A172 (cell line): ENCODE measurements around the gene ALG1. TPM values are rescaled to one million over a fixed set of nuclear protein-coding genes. Genes with fewer than 3 reads are reported as not detected.
"Not testable (repeated sequence)": the region's sequence is repeated elsewhere in the genome, so short reads cannot be mapped to it uniquely, and the experiment has no call there.

ENCODE experiments used
- DNase-seq: peaks from one replicate; pipeline ENCODE4 v3.0.0-alpha.2; 2015; ENCODE audit warnings: low spot score
- total RNA-seq: library from RNA; depleted of rRNA; stranded (reverse); fragments of >200 nt; shearing (Covaris generic); gene quantifications from 2 replicates; pipeline ENCODE4 v1.2.3, GENCODE V29; 2014; rRNA removed

ALG1 gene
- total RNA-seq, 1 experiment from 2014 or later: 48.8 TPM

DNA sequence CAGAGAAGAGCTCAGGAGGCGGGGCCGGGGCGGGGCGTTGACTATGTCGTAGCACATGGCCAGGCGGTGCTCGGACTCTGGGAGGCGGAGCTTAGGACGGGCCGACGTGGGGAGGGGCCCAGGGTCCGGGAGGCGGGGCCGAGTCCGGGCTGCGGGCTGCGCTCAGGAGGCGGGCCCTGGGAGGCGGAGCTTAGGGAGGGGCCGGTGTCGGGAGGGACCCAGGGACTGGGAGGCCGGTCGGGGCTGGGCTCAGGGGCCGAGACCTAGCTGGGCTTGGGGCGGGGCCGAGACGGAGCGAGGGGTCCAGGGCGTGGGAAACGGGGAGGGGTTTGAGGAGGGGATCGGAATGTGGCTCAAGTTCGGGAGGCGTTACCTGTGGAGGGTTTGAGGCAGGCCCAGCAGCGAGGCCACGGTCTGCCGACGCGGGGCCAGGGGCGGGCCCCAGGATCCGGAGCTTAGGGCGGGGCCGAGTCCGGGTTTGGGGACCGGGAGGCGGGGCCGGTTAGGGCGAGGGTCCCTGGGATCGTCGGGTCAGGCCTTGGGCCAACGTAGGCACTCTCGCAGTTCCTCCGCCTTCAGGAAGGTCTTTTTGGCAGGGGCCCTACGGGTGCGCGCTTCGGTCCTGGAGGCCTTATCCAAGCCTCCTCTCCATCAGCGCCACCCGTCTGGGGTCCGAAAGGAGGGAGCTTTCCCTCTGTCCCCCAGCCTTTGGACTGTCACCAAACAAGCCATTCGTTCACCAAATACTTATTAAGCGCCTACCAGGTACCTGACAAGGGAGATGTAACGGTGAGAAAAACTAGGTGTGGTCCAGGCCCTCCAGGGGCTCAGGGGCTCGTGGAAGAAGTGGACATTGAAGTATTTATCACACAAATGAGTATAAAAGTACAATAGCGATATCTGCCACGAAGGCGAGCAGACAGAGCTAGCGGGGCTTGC lies 26.8 kb downstream of the ALG1 start:
- peak; percentile 38 for DNase-seq

DNA sequence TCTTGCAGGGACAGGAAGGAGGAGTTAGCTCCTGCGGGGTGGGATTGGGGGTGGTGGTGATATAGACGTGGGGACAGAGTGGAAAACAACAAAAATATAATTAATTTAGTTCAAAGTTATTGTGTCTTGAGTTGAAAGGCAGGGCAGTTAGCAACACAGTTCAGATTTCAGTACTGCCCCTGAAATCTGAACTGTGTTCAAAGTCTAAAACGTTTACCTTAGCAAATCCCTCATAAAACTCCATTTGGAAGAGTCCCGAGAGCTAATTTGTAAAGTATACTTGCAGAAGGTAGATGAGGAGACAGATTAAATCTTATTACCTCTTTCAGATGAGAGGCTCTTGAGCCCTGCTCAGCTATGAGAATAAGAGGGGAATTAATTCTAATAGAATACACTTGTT lies 27.5 kb downstream of the ALG1 start:
- DNase-seq: not testable (repeated sequence)

DNA sequence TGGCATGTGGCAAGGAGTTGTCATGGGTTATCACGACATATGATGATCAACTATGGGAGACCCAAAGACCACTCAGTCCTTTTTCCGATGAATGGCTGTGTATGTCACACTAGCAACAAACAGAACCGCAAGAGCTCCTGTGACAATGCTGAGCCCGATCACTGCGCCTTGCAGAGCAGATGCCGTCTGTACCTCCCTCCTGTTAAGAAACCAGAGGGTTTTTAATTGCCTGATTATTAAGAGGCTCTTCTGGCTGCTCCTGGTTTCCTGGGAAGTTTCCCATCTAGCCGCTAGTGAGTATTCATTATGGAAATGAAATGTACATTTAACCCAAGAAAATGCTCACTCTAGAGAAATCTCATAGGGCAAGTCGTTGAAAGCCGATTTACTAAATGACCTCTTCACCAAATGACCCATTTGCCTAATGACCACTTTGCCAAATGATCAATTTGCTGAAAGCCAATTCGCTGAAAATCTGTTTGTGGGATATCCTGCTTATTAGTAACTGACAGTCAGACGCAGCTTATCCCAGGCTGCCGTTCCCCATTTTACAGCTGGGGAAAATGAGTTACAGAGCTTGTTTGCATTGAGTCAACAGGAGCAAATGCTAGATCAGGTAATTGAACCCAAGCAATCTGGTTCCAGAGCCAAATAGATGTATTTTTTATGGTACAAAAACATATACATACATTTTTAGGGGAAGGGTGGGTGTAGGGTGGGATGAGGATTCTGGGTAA lies 31.8 kb downstream of the ALG1 start:
- not testable (repeated sequence) for DNase-seq

DNA sequence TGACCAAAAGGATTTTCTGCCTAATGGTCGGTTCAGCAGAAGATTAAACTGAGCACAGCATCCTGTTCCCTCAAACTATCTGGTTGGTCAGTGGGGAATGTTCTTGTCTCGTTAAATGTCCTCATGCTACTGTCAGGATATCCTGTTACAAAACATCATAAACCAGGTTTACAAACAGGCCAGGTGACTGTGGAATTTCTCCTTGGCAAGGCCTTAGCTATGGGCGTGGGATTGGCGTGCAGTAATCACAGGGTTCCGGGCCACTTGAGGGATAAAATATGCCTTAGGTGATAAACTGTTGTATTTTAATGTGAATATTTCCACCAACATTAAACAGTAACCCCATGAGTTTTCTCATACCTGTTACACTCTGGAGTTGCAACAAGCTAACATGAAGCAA lies 33.4 kb downstream of the ALG1 start:
- DNase-seq: not testable (repeated sequence)

DNA sequence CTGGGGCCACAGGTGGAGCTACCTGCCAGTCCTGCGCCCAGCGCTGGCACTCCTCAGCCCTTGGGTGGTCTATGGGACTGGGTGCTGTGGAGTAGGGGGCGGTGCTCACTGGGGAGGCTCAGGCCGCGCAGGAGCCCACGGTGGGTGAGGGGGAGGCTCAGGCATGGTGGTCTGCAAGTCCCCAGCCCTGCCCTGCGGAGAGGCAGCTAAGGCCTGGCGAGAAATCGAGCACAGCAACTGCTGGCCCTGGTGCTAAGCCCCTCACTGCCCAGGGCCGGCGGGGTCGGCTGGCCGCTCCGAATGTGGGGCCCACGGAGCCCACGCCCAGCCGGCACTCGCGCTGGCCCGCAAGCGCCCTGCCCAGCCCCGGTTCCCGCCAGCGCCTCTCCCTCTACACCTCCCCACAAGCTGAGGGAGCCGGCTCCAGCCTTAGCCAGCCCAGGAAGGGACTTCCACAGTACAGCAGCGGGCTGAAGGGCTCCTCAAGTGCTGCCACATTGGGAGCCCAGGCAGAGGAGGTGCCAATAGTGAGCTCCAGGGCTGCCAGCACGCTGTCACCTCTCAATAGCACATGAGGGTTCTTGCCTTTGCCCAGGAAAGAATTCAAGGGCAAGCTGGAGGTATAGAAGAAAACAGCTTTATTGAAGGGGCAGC lies 37.0 kb downstream of the ALG1 start:
- DNase-seq: no peak

DNA sequence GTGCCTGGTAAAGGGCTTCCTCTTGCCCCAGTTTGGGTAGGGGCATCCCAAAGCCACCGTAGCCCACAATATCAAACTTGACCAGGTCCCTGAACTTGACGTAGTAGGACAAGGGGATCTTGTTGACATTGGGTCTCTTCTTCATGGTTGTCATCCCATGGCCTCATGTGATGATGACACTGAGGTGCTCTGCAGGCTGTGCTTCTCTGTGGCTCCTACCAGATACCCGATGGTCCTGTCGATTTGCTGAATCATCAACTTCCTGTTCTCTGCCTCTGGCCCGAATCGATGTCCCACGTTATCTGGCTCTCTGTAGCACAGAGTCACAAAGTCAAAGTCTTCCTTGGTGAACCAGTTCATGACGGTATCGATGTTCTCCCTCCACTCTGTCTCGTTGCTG lies 39.3 kb downstream of the ALG1 start:
- DNase-seq: not testable (repeated sequence)

DNA sequence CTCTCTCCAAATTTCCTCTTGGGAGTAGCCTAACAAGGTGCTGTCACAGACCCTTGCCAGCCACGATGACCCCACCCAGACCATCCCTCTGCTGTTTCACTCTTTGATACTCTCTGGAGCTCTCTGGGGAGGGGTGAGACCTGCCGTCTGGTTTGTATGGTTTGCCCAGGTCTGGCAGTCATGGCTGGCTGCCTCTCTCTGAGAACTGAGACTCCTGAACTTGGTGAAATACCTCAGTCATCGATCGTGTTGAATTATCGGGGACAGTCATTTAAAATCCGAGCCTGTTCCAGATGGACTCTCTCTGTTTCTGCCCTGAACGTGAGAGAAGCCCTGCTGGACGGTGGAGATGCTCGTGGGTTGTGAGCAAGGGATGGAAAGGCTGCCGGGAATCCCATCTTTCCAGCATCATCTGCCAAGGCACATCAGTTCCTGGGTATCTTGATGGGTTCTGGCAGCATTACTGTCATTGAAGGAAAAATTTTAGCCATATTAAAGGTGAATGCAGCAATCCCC lies 45.2 kb downstream of the ALG1 start:
- DNase-seq: not testable (repeated sequence)

DNA sequence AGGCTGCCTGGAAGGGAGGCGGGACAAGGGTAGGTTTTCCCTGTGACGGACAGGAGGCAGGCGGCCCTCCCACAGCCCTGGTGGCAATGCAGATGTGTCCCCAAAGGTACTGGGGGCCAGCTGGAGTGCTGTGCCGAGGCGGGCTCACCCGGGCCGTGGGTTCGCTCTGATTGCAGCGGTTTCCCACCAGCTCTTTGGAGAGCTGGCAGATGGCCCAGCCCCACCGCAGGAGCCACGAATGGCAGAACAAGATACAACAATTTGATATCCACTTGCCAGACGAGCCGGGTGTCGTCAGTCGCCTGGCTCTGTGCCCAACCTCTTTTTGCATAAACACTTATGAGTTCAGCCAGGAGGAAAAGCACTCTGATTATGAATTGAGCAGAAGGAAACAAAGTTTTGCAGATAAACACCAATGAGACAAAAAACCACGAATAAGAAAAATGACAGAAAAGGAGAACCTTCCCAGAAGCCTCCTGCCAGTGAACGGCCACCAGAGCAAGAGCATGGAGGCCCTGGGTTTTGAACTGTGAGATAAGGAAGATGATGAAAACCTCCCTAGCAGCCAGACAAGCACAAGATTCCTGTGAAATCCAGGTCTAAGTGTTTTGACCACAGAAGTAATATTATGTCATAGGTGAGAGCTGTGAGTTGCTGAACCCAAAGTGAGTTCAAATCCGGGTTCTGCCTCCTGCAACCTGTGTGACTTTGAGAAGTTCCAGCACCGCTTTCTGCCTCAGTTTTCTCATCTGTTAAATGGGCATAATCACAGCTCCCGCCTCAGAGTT lies 45.9 kb downstream of the ALG1 start:
- DNase-seq: not testable (repeated sequence)

DNA sequence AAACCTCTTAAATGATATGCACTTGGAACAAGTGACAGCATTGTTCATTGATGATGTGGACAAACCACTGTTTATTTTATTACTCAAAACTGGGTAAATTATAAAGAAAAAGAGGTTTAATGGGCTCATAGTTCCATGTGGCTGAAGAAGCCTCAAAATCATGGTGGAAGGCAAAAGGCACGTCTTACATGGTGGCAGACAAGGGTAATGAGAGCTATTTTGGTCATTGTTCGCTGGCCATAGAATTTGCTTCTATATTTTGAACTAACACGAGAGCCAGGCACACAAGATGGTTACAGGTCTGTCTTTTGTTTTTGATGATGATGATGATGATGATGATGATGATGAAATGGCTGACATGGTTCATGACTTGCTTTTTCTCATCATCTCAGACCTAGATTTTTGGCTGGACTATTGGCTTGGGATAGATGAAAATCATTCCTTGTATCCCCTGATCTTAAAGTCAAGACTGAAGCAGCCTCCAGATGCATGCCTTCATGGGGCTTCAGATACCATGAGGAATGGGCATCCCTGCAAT lies 59.9 kb downstream of the ALG1 start:
- not testable (repeated sequence) for DNase-seq

DNA sequence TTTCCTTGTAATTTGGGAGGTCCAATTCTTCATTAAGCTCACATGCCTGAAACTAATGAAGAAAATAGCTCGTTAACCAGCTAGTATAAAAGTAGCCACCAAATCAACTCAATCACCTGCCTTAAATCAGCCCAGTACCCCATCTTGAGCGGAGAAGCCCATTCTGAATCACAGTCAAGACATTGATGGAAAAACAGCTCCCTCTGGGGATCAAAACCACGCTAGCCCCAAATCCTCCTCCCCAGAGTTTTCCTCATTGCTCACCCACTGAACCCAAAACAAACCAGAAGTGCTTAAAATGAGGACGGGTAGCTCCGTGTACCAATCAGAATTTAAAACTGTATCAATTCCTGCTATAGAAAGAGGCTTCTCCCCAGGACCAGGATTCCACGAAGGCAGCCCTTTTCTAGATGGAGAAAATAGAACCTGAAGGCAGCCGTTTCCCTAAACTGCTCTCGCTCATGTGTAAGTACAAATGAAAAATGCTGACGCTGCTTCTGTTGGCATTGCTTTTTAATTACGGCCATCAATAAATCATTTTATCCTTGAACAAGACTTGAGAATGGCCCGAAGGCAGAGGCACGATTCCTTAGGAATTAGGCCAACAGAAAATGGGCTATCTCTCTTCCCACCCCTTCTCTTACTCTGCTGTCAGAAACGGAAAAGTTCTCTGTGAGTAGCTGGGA lies 61.4 kb downstream of the ALG1 start:
- DNase-seq: not testable (repeated sequence)

DNA sequence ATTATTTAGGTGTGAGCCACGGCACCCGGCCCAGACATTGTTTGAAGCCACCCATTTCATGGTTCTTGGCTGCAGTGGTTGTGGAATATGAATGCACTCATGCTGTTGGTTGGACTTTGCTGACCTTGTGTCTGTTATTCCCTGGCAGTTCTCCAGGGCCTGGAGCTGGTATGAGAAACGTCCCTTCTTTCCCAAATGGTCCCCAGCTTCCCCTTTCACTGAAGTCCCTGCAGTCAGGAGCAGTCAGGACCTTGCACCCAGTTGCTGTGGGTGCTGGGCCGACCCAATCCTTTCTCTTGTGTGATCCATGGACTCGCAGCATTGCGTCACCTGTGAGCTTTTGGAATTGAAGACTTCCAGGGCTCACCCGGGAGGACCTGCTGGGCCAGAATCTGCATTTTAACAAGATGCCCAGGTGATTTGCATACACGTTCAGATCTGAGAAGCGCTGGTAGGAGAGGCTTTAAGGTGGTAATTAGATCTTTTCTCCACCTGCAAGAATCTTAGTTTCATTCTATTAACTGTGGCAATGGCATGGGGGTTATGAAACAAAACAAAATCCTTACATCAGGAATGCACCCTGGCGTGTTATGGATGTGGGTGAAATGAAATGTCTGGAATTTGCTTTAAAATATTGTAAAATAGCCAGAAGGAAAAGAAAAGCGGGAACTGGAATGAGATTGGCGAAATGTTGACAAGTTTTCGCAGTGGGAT lies 63.3 kb downstream of the ALG1 start:
- DNase-seq: not testable (repeated sequence)

Other genes with a start within 250 kb of the ALG1 start
- gene GLYR1, start 224.6 kb upstream of the ALG1 start, total RNA-seq: 46.1 and 47.5 TPM in 2 replicates
- 40.8 and 41.0 TPM in 2 replicates for gene UBN1, start 224.4 kb upstream of the ALG1 start, total RNA-seq
- 0.81 and 2.0 TPM in 2 replicates for gene PPL, start 134.7 kb upstream of the ALG1 start, total RNA-seq
- 0.14 TPM in 1 of 2 replicates, not detected in the other for gene SEC14L5, start 113.5 kb upstream of the ALG1 start, total RNA-seq
- gene NAGPA, start 37.9 kb upstream of the ALG1 start, total RNA-seq: 30.0 and 43.0 TPM in 2 replicates
- gene C16orf89, start 5.9 kb upstream of the ALG1 start, total RNA-seq: not detected in 2 replicates
- 16.9 and 22.2 TPM in 2 replicates for gene EEF2KMT, start 26.0 kb downstream of the ALG1 start, total RNA-seq